ENCODE data around the gene TSTD1. TPM values are rescaled to one million over a fixed set of nuclear protein-coding genes. Genes with fewer than 3 reads are reported as not detected.
A peak's percentile ranks its signal among the peaks of the same experiment; 100 is the strongest.

Gene TSTD1
- total and polyA plus RNA-seq, 2 experiments from 2014 or later: 94.9 to 244 TPM

DNA sequence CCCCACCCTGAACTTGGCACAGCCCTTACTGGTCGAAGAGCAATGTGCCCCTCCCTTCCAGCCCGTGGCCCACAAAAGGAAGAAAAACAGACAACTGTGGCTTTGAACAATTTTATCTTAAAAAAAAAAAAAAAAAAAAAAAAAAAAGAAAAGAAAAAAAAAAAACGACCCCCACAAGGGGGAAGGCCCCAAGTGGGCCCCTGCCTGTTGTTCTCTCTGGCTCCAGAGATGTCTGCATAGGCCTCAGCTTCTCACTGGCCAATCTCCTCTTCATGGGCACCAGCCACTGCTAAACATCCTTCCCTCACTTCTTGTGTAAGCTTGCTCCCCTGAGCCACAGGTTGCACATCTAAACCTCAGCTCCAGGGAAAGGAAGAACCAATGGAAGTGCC, 386 bp upstream of the TSTD1 start:
- Histone ChIP-seq H3K27ac (ENCODE audit: low read depth) (peak overlapping the region; percentile 74), H4K20me1 (replicated peaks; ENCODE audit: insufficient read depth) (no peaks in the 10 kb centered on the region; the same call in 1 of the 2 replicates), H3K27me3 (ENCODE audit: insufficient read depth) (no peaks in the 10 kb centered on the region), H2AFZ (no peak overlapping the region), H3K4me3 (peak overlapping the region; percentile 98), H3K4me2 (peak overlapping the region; percentile 96), H3F3A (replicated peaks; ENCODE audit: low read depth) (peaks cover 46% of the 10 kb centered on the region), H3K4me1 (ENCODE audit: insufficient read depth) (peaks cover 35% of the 10 kb centered on the region), H3K36me3 (ENCODE audit: insufficient read depth) (peaks cover 19% of the 10 kb centered on the region), H3K79me2 (replicated peaks; ENCODE audit: insufficient read depth) (peaks cover 34% of the 10 kb centered on the region), H3K9me2 (ENCODE audit: insufficient read depth) (no peaks in the 10 kb centered on the region)
- H3K27me3 Mint-ChIP-seq (ENCODE audit: insufficient read depth, low read depth, poor library complexity): peaks cover 8% of the 10 kb centered on the region
- ATAC-seq (no peak), DNase-seq (ENCODE audit: low spot score) (no peak)
- peak overlapping the region; percentile 89 for H3K4me3 Mint-ChIP-seq
- H3K9me3 Mint-ChIP-seq: no peaks in the 10 kb centered on the region; the same call in 2 of the 3 replicates
- H3K27ac Mint-ChIP-seq: peak overlapping the region; percentile 96
- peaks cover 43% of the 10 kb centered on the region for H3K36me3 Mint-ChIP-seq (ENCODE audit: low read depth)
- TF ChIP-seq, protein P1, sequence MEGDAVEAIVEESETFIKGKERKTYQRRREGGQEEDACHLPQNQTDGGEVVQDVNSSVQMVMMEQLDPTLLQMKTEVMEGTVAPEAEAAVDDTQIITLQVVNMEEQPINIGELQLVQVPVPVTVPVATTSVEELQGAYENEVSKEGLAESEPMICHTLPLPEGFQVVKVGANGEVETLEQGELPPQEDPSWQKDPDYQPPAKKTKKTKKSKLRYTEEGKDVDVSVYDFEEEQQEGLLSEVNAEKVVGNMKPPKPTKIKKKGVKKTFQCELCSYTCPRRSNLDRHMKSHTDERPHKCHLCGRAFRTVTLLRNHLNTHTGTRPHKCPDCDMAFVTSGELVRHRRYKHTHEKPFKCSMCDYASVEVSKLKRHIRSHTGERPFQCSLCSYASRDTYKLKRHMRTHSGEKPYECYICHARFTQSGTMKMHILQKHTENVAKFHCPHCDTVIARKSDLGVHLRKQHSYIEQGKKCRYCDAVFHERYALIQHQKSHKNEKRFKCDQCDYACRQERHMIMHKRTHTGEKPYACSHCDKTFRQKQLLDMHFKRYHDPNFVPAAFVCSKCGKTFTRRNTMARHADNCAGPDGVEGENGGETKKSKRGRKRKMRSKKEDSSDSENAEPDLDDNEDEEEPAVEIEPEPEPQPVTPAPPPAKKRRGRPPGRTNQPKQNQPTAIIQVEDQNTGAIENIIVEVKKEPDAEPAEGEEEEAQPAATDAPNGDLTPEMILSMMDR (conservative IDR thresholded peaks at IDR 0.05; ENCODE audit: low read depth in 2 of 2): no peak
- TF ChIP-seq EZH2phosphoT487 (IDR thresholded peaks at IDR 0.05; ENCODE audit: unreplicated experiment): no peak
- no peak for TF ChIP-seq POLR2AphosphoS5 (IDR thresholded peaks at IDR 0.05; ENCODE audit: low read depth)
- TF ChIP-seq JUNB (IDR thresholded peaks at IDR 0.05; ENCODE audit: unreplicated experiment): no peak
- no peak for TF ChIP-seq NANOG (IDR thresholded peaks at IDR 0.05; ENCODE audit: borderline replicate concordance)
- no peak for TF ChIP-seq ZNF331 (CRISPR knock-in tag; IDR thresholded peaks at IDR 0.05; ENCODE audit: low read depth)
- TF ChIP-seq CREB1 (CRISPR knock-in tag; IDR thresholded peaks at IDR 0.05; ENCODE audit: low read depth): no peak
- no peak for TF ChIP-seq STAT1 (IDR thresholded peaks at IDR 0.05; ENCODE audit: unreplicated experiment)
- TF ChIP-seq EZH2 (IDR thresholded peaks at IDR 0.05; ENCODE audit: low read depth, unreplicated experiment): no peak
- TF ChIP-seq, protein P2, sequence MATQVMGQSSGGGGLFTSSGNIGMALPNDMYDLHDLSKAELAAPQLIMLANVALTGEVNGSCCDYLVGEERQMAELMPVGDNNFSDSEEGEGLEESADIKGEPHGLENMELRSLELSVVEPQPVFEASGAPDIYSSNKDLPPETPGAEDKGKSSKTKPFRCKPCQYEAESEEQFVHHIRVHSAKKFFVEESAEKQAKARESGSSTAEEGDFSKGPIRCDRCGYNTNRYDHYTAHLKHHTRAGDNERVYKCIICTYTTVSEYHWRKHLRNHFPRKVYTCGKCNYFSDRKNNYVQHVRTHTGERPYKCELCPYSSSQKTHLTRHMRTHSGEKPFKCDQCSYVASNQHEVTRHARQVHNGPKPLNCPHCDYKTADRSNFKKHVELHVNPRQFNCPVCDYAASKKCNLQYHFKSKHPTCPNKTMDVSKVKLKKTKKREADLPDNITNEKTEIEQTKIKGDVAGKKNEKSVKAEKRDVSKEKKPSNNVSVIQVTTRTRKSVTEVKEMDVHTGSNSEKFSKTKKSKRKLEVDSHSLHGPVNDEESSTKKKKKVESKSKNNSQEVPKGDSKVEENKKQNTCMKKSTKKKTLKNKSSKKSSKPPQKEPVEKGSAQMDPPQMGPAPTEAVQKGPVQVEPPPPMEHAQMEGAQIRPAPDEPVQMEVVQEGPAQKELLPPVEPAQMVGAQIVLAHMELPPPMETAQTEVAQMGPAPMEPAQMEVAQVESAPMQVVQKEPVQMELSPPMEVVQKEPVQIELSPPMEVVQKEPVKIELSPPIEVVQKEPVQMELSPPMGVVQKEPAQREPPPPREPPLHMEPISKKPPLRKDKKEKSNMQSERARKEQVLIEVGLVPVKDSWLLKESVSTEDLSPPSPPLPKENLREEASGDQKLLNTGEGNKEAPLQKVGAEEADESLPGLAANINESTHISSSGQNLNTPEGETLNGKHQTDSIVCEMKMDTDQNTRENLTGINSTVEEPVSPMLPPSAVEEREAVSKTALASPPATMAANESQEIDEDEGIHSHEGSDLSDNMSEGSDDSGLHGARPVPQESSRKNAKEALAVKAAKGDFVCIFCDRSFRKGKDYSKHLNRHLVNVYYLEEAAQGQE (IDR thresholded peaks at IDR 0.05; ENCODE audit: unreplicated experiment): no peak
- TF ChIP-seq, protein P3, sequence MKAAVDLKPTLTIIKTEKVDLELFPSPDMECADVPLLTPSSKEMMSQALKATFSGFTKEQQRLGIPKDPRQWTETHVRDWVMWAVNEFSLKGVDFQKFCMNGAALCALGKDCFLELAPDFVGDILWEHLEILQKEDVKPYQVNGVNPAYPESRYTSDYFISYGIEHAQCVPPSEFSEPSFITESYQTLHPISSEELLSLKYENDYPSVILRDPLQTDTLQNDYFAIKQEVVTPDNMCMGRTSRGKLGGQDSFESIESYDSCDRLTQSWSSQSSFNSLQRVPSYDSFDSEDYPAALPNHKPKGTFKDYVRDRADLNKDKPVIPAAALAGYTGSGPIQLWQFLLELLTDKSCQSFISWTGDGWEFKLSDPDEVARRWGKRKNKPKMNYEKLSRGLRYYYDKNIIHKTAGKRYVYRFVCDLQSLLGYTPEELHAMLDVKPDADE (IDR thresholded peaks at IDR 0.05): no peak
- no peak for TF ChIP-seq ZNF114 (CRISPR knock-in tag; IDR thresholded peaks at IDR 0.05)
- peaks cover 45% of the 10 kb centered on the region for H3K4me1 Mint-ChIP-seq
